Measurements from ENCODE around the gene ANK2. TPM values are rescaled to one million over a fixed set of nuclear protein-coding genes. Genes with fewer than 3 reads are reported as not detected.

The ANK2 gene
- total RNA-seq, 2 donors from 2014 or later, result 3.5 to 26.0 TPM

- Histone ChIP-seq H3K27me3 (replicated peaks; ENCODE audit: insufficient read depth) (no peaks in the 10 kb centered on the region), H3K9me3 (no peaks in the 10 kb centered on the region), H3K4me1 (replicated peaks) (no peaks in the 10 kb centered on the region), H3K27ac (no peak overlapping the region), H3K36me3 (no peaks in the 10 kb centered on the region), H3K4me3 (no peak overlapping the region)
- DNase-seq (ENCODE audit: low spot score), result no peak
- TF ChIP-seq POLR2AphosphoS5 (IDR thresholded peaks at IDR 0.05) (no peak), CTCF (IDR thresholded peaks at IDR 0.05) (no peak), POLR2A (IDR thresholded peaks at IDR 0.05) (no peak)
- WGBS, result 79% methylated on average over 3 of the region's 3 CpGs
- intact Hi-C loops (cut with DNase I), result no loop called here
Observed at GRCh38 chr4:113159942-113160545, 110.6 kb downstream of the ANK2 start.

- no peaks in the 10 kb centered on the region for H3K27me3 ChIP-seq (replicated peaks; ENCODE audit: insufficient read depth)
- TF ChIP-seq POLR2A (IDR thresholded peaks at IDR 0.05) (no peak), CTCF (IDR thresholded peaks at IDR 0.05) (no peak), POLR2AphosphoS5 (IDR thresholded peaks at IDR 0.05) (no peak)
- no peak overlapping the region for H3K4me3 ChIP-seq
- WGBS, result 92% methylated on average over 3 of the region's 3 CpGs
- H3K4me1 ChIP-seq (replicated peaks), result no peaks in the 10 kb centered on the region
- H3K36me3 ChIP-seq, result no peaks in the 10 kb centered on the region
- no peaks in the 10 kb centered on the region for H3K9me3 ChIP-seq
- intact Hi-C loops (cut with DNase I), result no loop called here
- DNase-seq (ENCODE audit: low spot score), result no peak
- H3K27ac ChIP-seq, result no peak overlapping the region
Observed at GRCh38 chr4:113160548-113160947, 111.1 kb downstream of the ANK2 start.

GRCh38 chr4:113162089-113162488 lies 112.6 kb downstream of the ANK2 start:
- H3K36me3 ChIP-seq, result no peaks in the 10 kb centered on the region
- H3K4me3 ChIP-seq, result no peak overlapping the region
- no peaks in the 10 kb centered on the region for H3K4me1 ChIP-seq (replicated peaks)
- H3K27me3 ChIP-seq (replicated peaks; ENCODE audit: insufficient read depth), result no peaks in the 10 kb centered on the region
- 100% methylated on average over 1 of the region's 1 CpG for WGBS
- intact Hi-C loops (cut with DNase I), result no loop called here
- no peak overlapping the region for H3K27ac ChIP-seq
- TF ChIP-seq POLR2AphosphoS5 (IDR thresholded peaks at IDR 0.05), result no peak
- TF ChIP-seq CTCF (IDR thresholded peaks at IDR 0.05), result no peak
- TF ChIP-seq POLR2A (IDR thresholded peaks at IDR 0.05), result no peak
- H3K9me3 ChIP-seq, result no peaks in the 10 kb centered on the region
- no peak for DNase-seq (ENCODE audit: low spot score)

- DNase-seq (ENCODE audit: low spot score), result no peak
- H3K36me3 ChIP-seq, result no peaks in the 10 kb centered on the region
- no peak overlapping the region for H3K4me3 ChIP-seq
- H3K9me3 ChIP-seq, result no peaks in the 10 kb centered on the region
- intact Hi-C loops (cut with DNase I), result no loop called here
- no peak overlapping the region for H3K27ac ChIP-seq
- H3K4me1 ChIP-seq (replicated peaks), result no peaks in the 10 kb centered on the region
- H3K27me3 ChIP-seq (replicated peaks; ENCODE audit: insufficient read depth), result no peaks in the 10 kb centered on the region
- 62% methylated on average over 5 of the region's 5 CpGs for WGBS
- no peak for TF ChIP-seq CTCF (IDR thresholded peaks at IDR 0.05)
- TF ChIP-seq POLR2AphosphoS5 (IDR thresholded peaks at IDR 0.05), result no peak
Observed at GRCh38 chr4:113169368-113169767, 119.9 kb downstream of the ANK2 start.

GRCh38 chr4:113170115-113170804 lies 120.8 kb downstream of the ANK2 start:
- no peaks in the 10 kb centered on the region for H3K9me3 ChIP-seq
- no peaks in the 10 kb centered on the region for H3K36me3 ChIP-seq
- intact Hi-C loops (cut with DNase I), result no loop called here
- H3K27ac ChIP-seq, result no peak overlapping the region
- WGBS, result 75% methylated on average over 5 of the region's 5 CpGs
- no peak for DNase-seq (ENCODE audit: low spot score)
- H3K27me3 ChIP-seq (replicated peaks; ENCODE audit: insufficient read depth), result no peaks in the 10 kb centered on the region
- no peaks in the 10 kb centered on the region for H3K4me1 ChIP-seq (replicated peaks)
- TF ChIP-seq POLR2A (IDR thresholded peaks at IDR 0.05) (no peak), POLR2AphosphoS5 (IDR thresholded peaks at IDR 0.05) (no peak), CTCF (IDR thresholded peaks at IDR 0.05) (no peak)
- H3K4me3 ChIP-seq, result no peak overlapping the region
